Measurements from ENCODE around the gene KISS1R.

DNA sequence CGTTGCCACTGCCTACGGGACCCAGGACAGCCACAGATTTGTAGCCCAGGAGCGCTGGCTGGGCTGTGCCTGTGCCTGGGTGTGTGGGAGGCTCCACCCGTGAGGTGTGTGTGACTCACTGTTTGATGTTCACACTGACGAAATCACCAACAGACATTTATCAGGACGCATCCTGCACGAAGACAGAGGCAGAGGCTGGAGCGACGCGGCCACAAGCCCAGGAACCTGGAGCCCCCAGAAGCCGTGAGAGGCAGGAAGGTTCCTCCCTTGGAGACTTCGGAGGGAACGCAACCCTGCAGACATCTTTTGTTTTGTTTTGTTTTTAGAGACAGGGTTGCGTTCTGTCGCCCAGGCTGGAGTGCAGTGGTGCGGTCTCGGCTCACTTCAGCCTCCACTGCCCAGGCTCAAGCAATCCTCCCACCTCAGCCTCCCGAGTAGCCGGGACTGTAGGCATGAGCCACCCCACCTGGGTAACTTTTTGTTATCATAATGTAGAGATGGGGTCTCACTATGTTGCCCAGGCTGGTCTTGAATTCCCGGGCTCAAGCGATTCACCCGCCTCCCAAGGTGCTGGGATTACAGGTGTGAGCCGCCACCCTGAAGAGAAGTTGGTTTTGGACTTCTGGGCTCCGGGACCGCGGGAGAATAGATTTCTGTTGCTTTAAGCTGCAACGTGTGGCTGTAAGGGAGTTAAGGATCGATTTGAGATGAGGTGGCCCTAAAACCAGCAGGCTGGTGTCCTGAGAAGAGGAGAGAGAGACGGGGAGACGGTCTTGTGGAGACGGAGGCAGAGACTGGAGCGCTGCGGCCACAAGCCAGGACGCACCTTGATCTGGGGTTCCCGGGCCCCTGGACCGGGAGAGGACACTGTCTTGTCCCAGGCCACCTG is 42.1 kb downstream of the KISS1R start:
- TF ChIP-seq, protein P1, sequence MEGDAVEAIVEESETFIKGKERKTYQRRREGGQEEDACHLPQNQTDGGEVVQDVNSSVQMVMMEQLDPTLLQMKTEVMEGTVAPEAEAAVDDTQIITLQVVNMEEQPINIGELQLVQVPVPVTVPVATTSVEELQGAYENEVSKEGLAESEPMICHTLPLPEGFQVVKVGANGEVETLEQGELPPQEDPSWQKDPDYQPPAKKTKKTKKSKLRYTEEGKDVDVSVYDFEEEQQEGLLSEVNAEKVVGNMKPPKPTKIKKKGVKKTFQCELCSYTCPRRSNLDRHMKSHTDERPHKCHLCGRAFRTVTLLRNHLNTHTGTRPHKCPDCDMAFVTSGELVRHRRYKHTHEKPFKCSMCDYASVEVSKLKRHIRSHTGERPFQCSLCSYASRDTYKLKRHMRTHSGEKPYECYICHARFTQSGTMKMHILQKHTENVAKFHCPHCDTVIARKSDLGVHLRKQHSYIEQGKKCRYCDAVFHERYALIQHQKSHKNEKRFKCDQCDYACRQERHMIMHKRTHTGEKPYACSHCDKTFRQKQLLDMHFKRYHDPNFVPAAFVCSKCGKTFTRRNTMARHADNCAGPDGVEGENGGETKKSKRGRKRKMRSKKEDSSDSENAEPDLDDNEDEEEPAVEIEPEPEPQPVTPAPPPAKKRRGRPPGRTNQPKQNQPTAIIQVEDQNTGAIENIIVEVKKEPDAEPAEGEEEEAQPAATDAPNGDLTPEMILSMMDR (IDR thresholded peaks at IDR 0.05): no peak
- no peak for TF ChIP-seq POLR2A (IDR thresholded peaks at IDR 0.05)
